CD14-positive monocyte (primary cell): ENCODE results near the gene SIPA1L2. TPM values are rescaled to one million over a fixed set of nuclear protein-coding genes. Genes with fewer than 3 reads are reported as not detected.

Experiments
- DNase-seq, 3 donors: peaks; one replicate each; pipeline ENCODE4 v3.0.0-alpha.2; 2011 to 2022
- H2AFZ ChIP-seq: 2 replicates; pipeline ENCODE4 v1.6.0; 2012; ENCODE audit warnings: mild to moderate bottlenecking, low read depth, low read length, inconsistent platforms; ENCODE audit not compliant: insufficient read depth, poor library complexity, severe bottlenecking
- H3K27ac ChIP-seq, 2 donors: 1 replicate in 1 of 2; 2 replicates in 1 of 2; pipeline ENCODE4 v1.5.1; 2012 to 2013; ENCODE audit warnings: low read length in 2 of 2, control low read depth in 1 of 2, inconsistent platforms in 1 of 2, low read depth in 1 of 2, mild to moderate bottlenecking in 1 of 2
- H3K27me3 ChIP-seq, 2 donors: one replicate each; pipeline versions ENCODE4 v1.6.0 to v1.6.1; 2011 to 2013; ENCODE audit warnings: low read length in 2 of 2; ENCODE audit not compliant: control insufficient read depth in 2 of 2, insufficient read depth in 2 of 2
- H3K36me3 ChIP-seq, 2 donors: replicated peaks in 1 of 2; 1 replicate in 1 of 2; 2 replicates in 1 of 2; pipeline versions ENCODE4 v1.5.1 to v1.6.1; 2012 to 2013; ENCODE audit warnings: low read length in 2 of 2, control low read depth in 1 of 2, inconsistent platforms in 1 of 2, mild to moderate bottlenecking in 1 of 2; ENCODE audit not compliant: insufficient read depth in 2 of 2, control insufficient read depth in 1 of 2
- H3K4me1 ChIP-seq, 2 donors: 1 replicate in 1 of 2; 2 replicates in 1 of 2; pipeline versions ENCODE4 v1.5.1 to v1.6.1; 2012 to 2013; ENCODE audit warnings: low read length in 2 of 2, control low read depth in 1 of 2, inconsistent platforms in 1 of 2, mild to moderate bottlenecking in 1 of 2, moderate library complexity in 1 of 2; ENCODE audit not compliant: insufficient read depth in 2 of 2, control insufficient read depth in 1 of 2
- H3K4me2 ChIP-seq: replicated peaks from 2 replicates; pipeline ENCODE3; 2012; ENCODE audit warnings: low read length, moderate library complexity, mild to moderate bottlenecking; ENCODE audit not compliant: poor library complexity, severe bottlenecking; ENCODE audit errors: extremely low read depth
- H3K4me3 ChIP-seq, 3 experiments: fragments of 200-600 bp in 1 of 3; sonication (generic) in 1 of 3; replicated peaks in 1 of 3; 1 replicate in 2 of 3; 2 replicates in 1 of 3; pipeline ENCODE4 v1.5.1; 2011 to 2013; ENCODE audit warnings: low read length in 3 of 3, mild to moderate bottlenecking in 3 of 3, control low read depth in 2 of 3, low read depth in 2 of 3, inconsistent platforms in 1 of 3, moderate library complexity in 1 of 3
- H3K79me2 ChIP-seq: 2 replicates; pipeline ENCODE4 v1.6.0; 2012; ENCODE audit warnings: mild to moderate bottlenecking, control low read depth, inconsistent platforms, low read length, moderate library complexity; ENCODE audit not compliant: insufficient read depth
- H3K9ac ChIP-seq: 2 replicates; pipeline ENCODE4 v1.6.0; 2017; ENCODE audit warnings: low read length, mild to moderate bottlenecking; ENCODE audit not compliant: insufficient read depth, poor library complexity, severe bottlenecking
- H3K9me3 ChIP-seq, 2 donors: replicated peaks in 1 of 2; 1 replicate in 1 of 2; 2 replicates in 1 of 2; pipeline versions ENCODE4 v1.5.1 to v1.6.1; 2012 to 2013; ENCODE audit warnings: low read length in 2 of 2, control low read depth in 1 of 2; ENCODE audit not compliant: control insufficient read depth in 1 of 2, insufficient read depth in 1 of 2
- H4K20me1 ChIP-seq: 2 replicates; pipeline ENCODE4 v1.6.0; 2012; ENCODE audit warnings: mild to moderate bottlenecking, low read length, control low read depth, moderate library complexity; ENCODE audit not compliant: insufficient read depth
- H3K27ac Mint-ChIP-seq, 7 donors: one replicate each; pipeline ENCODE4 v1.8.0; 2020; ENCODE audit warnings: mild to moderate bottlenecking in 7 of 7, mixed read lengths in 7 of 7, moderate library complexity in 6 of 7, inconsistent platforms in 2 of 7
- H3K27me3 Mint-ChIP-seq, 3 donors: one replicate each; pipeline ENCODE4 v1.8.0; 2021 to 2022; ENCODE audit warnings: low read depth in 3 of 3, mild to moderate bottlenecking in 3 of 3, mixed read lengths in 3 of 3, moderate library complexity in 3 of 3, inconsistent platforms in 1 of 3
- H3K36me3 Mint-ChIP-seq, 2 donors: one replicate each; pipeline ENCODE4 v1.8.0; 2020; ENCODE audit warnings: mixed read lengths in 2 of 2, inconsistent platforms in 1 of 2, mild to moderate bottlenecking in 1 of 2
- H3K4me1 Mint-ChIP-seq: one replicate; pipeline ENCODE4 v1.8.0; 2020; ENCODE audit warnings: mild to moderate bottlenecking, mixed read lengths
- H3K4me3 Mint-ChIP-seq, 2 donors: one replicate each; pipeline ENCODE4 v1.8.0; 2020; ENCODE audit warnings: mild to moderate bottlenecking in 2 of 2, mixed read lengths in 2 of 2, moderate library complexity in 1 of 2
- H3K9me3 Mint-ChIP-seq, 7 donors: one replicate each; pipeline ENCODE4 v1.8.0; 2020 to 2022; ENCODE audit warnings: mixed read lengths in 7 of 7, mild to moderate bottlenecking in 6 of 7, moderate library complexity in 6 of 7, inconsistent platforms in 2 of 7
- WGBS: methylation state at CpG from one replicate; pipeline ENCODE4 v1.1.5; 2013; ENCODE audit warnings: missing lambda C conversion rate; ENCODE audit not compliant: insufficient coverage; 5-methylcytosine and 5-hydroxymethylcytosine counted together
- intact Hi-C, 2 donors: fragments of 100-400 bp; cut with micrococcal nuclease; formaldehyde crosslinking; loops; one replicate each; pipeline versions ENCODE4 v1.15.0 to v1.15.1; 2023
- polyA plus RNA-seq, 3 donors: library from polyadenylated mRNA; depleted of rRNA in 1 of 3; unstranded in 2 of 3; stranded (reverse) in 1 of 3; fragments of 300-500 nt in 2 of 3; fragments of >200 nt in 1 of 3; fragmentation: Illumina TruSeq in 2 of 3; gene quantifications; 1 replicate in 2 of 3; 2 replicates in 1 of 3; pipeline ENCODE4 v1.2.3, GENCODE V29; 2012 to 2021
- TF ChIP-seq, protein P1 (sequence below): fragments of 200-600 bp; IDR thresholded peaks from one replicate; pipeline ENCODE4 v1.8.0; 2022; ENCODE audit warnings: antibody characterized with exemption, mild to moderate bottlenecking

Gene SIPA1L2
- polyA plus RNA-seq, 3 donors = 0.64 to 6.8 (median 1.3) TPM

DNA sequence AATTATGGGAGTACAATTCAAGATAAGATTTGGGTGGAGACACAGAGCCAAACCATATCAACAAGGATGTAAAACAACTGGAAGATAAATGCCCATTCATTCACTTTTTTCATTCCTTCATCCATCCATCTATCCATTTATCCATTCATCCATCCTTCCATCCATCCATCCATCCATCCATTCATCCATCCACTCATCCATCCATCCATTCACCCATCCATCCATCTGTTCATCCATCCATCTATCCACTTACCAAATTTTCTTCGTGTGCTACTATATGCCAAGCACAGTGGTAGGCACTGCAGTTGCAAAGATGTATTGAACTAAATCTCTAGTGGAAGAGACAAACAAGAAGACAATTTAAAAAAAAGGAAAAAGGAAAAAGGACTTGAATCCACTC is 14.3 kb upstream of the SIPA1L2 start:
- H3K27ac Mint-ChIP-seq = no peak overlapping the region

GRCh38 chr1:232643251-232643650 is 13.3 kb upstream of the SIPA1L2 start:
- no peak overlapping the region for H3K9ac ChIP-seq
- Mint-ChIP-seq H3K27ac (no peak overlapping the region), H3K4me3 (no peak overlapping the region), H3K4me1 (no peaks in the 10 kb centered on the region), H3K27me3 (peaks cover 0 to 2% (median 0%) of the 10 kb centered on the region in 3 donors), H3K9me3 (peaks cover 0 to 8% (median 5%) of the 10 kb centered on the region in 7 donors), H3K36me3 (no peaks in the 10 kb centered on the region)
- TF ChIP-seq, protein P1, sequence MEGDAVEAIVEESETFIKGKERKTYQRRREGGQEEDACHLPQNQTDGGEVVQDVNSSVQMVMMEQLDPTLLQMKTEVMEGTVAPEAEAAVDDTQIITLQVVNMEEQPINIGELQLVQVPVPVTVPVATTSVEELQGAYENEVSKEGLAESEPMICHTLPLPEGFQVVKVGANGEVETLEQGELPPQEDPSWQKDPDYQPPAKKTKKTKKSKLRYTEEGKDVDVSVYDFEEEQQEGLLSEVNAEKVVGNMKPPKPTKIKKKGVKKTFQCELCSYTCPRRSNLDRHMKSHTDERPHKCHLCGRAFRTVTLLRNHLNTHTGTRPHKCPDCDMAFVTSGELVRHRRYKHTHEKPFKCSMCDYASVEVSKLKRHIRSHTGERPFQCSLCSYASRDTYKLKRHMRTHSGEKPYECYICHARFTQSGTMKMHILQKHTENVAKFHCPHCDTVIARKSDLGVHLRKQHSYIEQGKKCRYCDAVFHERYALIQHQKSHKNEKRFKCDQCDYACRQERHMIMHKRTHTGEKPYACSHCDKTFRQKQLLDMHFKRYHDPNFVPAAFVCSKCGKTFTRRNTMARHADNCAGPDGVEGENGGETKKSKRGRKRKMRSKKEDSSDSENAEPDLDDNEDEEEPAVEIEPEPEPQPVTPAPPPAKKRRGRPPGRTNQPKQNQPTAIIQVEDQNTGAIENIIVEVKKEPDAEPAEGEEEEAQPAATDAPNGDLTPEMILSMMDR = no peak
- intact Hi-C loops = loop anchor here in 1 of 2 donors (5.0 kb wide), 1 partner anchor 534 kb away; no protein-coding TSS in a partner anchor
- H3K9me3 ChIP-seq = no peaks in the 10 kb centered on the region
- H3K36me3 ChIP-seq = no peaks in the 10 kb centered on the region
- no peak overlapping the region for H3K4me3 ChIP-seq
- no peaks in the 10 kb centered on the region for H4K20me1 ChIP-seq
- H3K27ac ChIP-seq = no peak overlapping the region
- H3K79me2 ChIP-seq = no peaks in the 10 kb centered on the region
- no peaks in the 10 kb centered on the region for H3K27me3 ChIP-seq
- DNase-seq = no peak
- H3K4me2 ChIP-seq = no peak overlapping the region
- no peak overlapping the region for H2AFZ ChIP-seq
- no peaks in the 10 kb centered on the region for H3K4me1 ChIP-seq

More for the DNA sequence above, 14.3 kb upstream of the SIPA1L2 start:
- Mint-ChIP-seq H3K36me3 (no peaks in the 10 kb centered on the region), H3K4me3 (no peak overlapping the region), H3K4me1 (no peaks in the 10 kb centered on the region), H3K9me3 (peaks cover 0 to 11% (median 5%) of the 10 kb centered on the region in 7 donors), H3K27me3 (peaks cover 0 to 2% (median 0%) of the 10 kb centered on the region in 3 donors)
- no peaks in the 10 kb centered on the region for H4K20me1 ChIP-seq
- no peaks in the 10 kb centered on the region for H3K4me1 ChIP-seq
- DNase-seq = no peak
- H3K9ac ChIP-seq = no peak overlapping the region
- no peaks in the 10 kb centered on the region for H3K36me3 ChIP-seq
- TF ChIP-seq, protein P1 = no peak
- H3K27me3 ChIP-seq = no peaks in the 10 kb centered on the region
- WGBS = no CpG with 5 or more reads among the region's 1 CpG
- H3K4me3 ChIP-seq = no peak overlapping the region
- intact Hi-C loops = loop anchor here in 1 of 2 donors (5.0 kb wide), 1 partner anchor 533 kb away; no protein-coding TSS in a partner anchor
- no peak overlapping the region for H3K4me2 ChIP-seq
- H3K9me3 ChIP-seq = no peaks in the 10 kb centered on the region
- H2AFZ ChIP-seq = no peak overlapping the region
- H3K79me2 ChIP-seq = no peaks in the 10 kb centered on the region
- no peak overlapping the region for H3K27ac ChIP-seq
